Adrenal gland (tissue), 5 donors: ENCODE data around the gene ST6GALNAC3.

Experiments
- POLR2A ChIP-seq, 2 donors: fragments of 450-650 bp; IDR thresholded peaks; one replicate each; pipeline ENCODE4 v1.6.1; 2017; ENCODE audit warnings: antibody characterized with exemption in 2 of 2, mild to moderate bottlenecking in 2 of 2, moderate library complexity in 1 of 2
- TF ChIP-seq, protein P1 (sequence below), 6 experiments: fragments of 450-650 bp in 4 of 6; fragments of 200-600 bp in 2 of 6; sonication (generic) in 1 of 6; IDR thresholded peaks; 1 replicate in 5 of 6; 2 replicates in 1 of 6; pipeline versions ENCODE4 v1.5.1 to v1.8.0; 2016 to 2021; ENCODE audit warnings: antibody characterized with exemption in 6 of 6, mild to moderate bottlenecking in 2 of 6, moderate library complexity in 1 of 6
- donor health status: DM: no; HTN: no; CAD: no.

DNA sequence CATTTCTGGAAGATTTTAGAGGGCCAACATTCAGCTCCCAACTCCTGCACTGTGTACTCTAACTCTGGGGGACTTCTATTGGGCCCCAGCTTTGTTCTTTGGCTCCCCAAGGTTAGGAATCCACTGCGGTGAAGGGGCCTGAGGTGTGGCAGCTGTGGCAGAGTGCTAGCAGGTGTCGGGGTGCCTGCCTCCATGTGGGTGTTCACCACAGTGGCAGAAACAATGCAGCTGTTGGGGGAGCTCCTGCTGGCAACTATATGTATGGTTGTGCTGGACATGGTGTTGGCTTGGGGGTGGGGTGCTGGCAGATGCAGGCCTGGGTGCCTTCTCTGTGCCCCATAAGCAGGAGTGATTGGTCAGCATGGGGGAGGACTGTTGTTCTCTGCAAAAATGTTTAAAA, 95.5 kb downstream of the ST6GALNAC3 start:
- TF ChIP-seq, protein P1, sequence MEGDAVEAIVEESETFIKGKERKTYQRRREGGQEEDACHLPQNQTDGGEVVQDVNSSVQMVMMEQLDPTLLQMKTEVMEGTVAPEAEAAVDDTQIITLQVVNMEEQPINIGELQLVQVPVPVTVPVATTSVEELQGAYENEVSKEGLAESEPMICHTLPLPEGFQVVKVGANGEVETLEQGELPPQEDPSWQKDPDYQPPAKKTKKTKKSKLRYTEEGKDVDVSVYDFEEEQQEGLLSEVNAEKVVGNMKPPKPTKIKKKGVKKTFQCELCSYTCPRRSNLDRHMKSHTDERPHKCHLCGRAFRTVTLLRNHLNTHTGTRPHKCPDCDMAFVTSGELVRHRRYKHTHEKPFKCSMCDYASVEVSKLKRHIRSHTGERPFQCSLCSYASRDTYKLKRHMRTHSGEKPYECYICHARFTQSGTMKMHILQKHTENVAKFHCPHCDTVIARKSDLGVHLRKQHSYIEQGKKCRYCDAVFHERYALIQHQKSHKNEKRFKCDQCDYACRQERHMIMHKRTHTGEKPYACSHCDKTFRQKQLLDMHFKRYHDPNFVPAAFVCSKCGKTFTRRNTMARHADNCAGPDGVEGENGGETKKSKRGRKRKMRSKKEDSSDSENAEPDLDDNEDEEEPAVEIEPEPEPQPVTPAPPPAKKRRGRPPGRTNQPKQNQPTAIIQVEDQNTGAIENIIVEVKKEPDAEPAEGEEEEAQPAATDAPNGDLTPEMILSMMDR (IDR thresholded peaks at IDR 0.05), result no peak
- no peak for TF ChIP-seq POLR2A (IDR thresholded peaks at IDR 0.05)
